Measurements from ENCODE around the gene ASIP. TPM values are rescaled to one million over a fixed set of nuclear protein-coding genes. Genes with fewer than 3 reads are reported as not detected.

ASIP gene
- total and polyA plus RNA-seq, 2 of the 13 experiments (the other 11 are each of a cell fraction or from before 2014, with no cell fraction given) = not detected

GRCh38 chr20:34246126-34246626, 5.0 kb downstream of the ASIP start:
- H3K4me1 ChIP-seq (ENCODE audit: insufficient read depth, low read length) = no peaks in the 10 kb centered on the region
- 60% methylated on average over 2 of the region's 2 CpGs for WGBS (ENCODE audit: low lambda C conversion rate)
- TF ChIP-seq ZFP37 (CRISPR knock-in tag; IDR thresholded peaks at IDR 0.05; ENCODE audit: borderline replicate concordance) = no peak
- TF ChIP-seq, protein P1, sequence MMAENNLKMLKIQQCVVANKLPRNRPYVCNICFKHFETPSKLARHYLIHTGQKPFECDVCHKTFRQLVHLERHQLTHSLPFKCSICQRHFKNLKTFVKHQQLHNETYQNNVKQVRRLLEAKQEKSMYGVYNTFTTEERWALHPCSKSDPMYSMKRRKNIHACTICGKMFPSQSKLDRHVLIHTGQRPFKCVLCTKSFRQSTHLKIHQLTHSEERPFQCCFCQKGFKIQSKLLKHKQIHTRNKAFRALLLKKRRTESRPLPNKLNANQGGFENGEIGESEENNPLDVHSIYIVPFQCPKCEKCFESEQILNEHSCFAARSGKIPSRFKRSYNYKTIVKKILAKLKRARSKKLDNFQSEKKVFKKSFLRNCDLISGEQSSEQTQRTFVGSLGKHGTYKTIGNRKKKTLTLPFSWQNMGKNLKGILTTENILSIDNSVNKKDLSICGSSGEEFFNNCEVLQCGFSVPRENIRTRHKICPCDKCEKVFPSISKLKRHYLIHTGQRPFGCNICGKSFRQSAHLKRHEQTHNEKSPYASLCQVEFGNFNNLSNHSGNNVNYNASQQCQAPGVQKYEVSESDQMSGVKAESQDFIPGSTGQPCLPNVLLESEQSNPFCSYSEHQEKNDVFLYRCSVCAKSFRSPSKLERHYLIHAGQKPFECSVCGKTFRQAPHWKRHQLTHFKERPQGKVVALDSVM (CRISPR knock-in tag; IDR thresholded peaks at IDR 0.05) = 0 out of 2 replicates have a peak, but pooled peaks have one; percentile 19
- CTCF ChIA-PET (ENCODE audit: low intra/inter-chr PET ratio, low total read pairs) = no interaction called here
- H3K79me2 ChIP-seq (ENCODE audit: insufficient read depth, low read length) = no peaks in the 10 kb centered on the region
- no peaks in the 10 kb centered on the region for H3K36me3 ChIP-seq (replicated peaks in 1 of 2; ENCODE audit: control insufficient read depth in 1 of 2, insufficient read depth in 2 of 2, low read length in 2 of 2)
- in situ Hi-C loops (cut with HindIII; ENCODE audit: extremely low pct_ligation_motif_present, low pct_unique_long_range_greater_than_20kb) (no loop called here), intact Hi-C loops (cut with micrococcal nuclease; ENCODE audit: unreplicated experiment) (no loop called here)
- no peak overlapping the region for H3K4me3 ChIP-seq (replicated peaks in 1 of 3; ENCODE audit: insufficient read depth in 1 of 3, low read depth in 2 of 3, low read length in 3 of 3)
- H3K9ac ChIP-seq (ENCODE audit: insufficient read depth, low read depth, low read length) = no peak overlapping the region
- no peaks in the 10 kb centered on the region for H4K20me1 ChIP-seq (ENCODE audit: insufficient read depth, low read length)
- no peaks in the 10 kb centered on the region for H3K9me3 ChIP-seq (ENCODE audit: low read length)
- BruUV-seq (replicated peaks) = no TSS peak
- DNase-seq (ENCODE audit: low spot score) (no peak), ATAC-seq (no peak), FAIRE-seq (no peak)
- POLR2A ChIA-PET = no interaction called here
- 0 out of 5 replicates have a peak, but pooled peaks cover 0 to 2% of the 10 kb centered on the region in 2 experiments for H3K27me3 ChIP-seq (ENCODE audit: control insufficient read depth in 1 of 2, insufficient read depth in 2 of 2, low read length in 2 of 2)
- H3K27ac ChIP-seq (ENCODE audit: extremely low read length, insufficient read depth, low read length) = no peak overlapping the region
- H3K4me2 ChIP-seq (ENCODE audit: low read depth, low read length) = no peak overlapping the region
- no peak overlapping the region for H2AFZ ChIP-seq (ENCODE audit: low read length)

- Histone ChIP-seq H3K27me3 (ENCODE audit: control insufficient read depth in 1 of 2, insufficient read depth in 2 of 2, low read length in 2 of 2) (no peaks in the 10 kb centered on the region), H3K36me3 (replicated peaks in 1 of 2; ENCODE audit: control insufficient read depth in 1 of 2, insufficient read depth in 2 of 2, low read length in 2 of 2) (no peaks in the 10 kb centered on the region), H3K4me1 (ENCODE audit: insufficient read depth, low read length) (peaks cover 3% of the 10 kb centered on the region), H3K9me3 (ENCODE audit: low read length) (no peaks in the 10 kb centered on the region), H3K9ac (ENCODE audit: insufficient read depth, low read depth, low read length) (no peak overlapping the region), H4K20me1 (ENCODE audit: insufficient read depth, low read length) (no peaks in the 10 kb centered on the region), H2AFZ (ENCODE audit: low read length) (no peak overlapping the region), H3K4me2 (ENCODE audit: low read depth, low read length) (no peak overlapping the region), H3K4me3 (replicated peaks in 1 of 3; ENCODE audit: insufficient read depth in 1 of 3, low read depth in 2 of 3, low read length in 3 of 3) (no peak overlapping the region), H3K79me2 (ENCODE audit: insufficient read depth, low read length) (no peaks in the 10 kb centered on the region), H3K27ac (ENCODE audit: extremely low read length, insufficient read depth, low read length) (no peak overlapping the region)
- FAIRE-seq = no peak
- 67% methylated on average over 6 of the region's 6 CpGs for WGBS (ENCODE audit: low lambda C conversion rate)
- intact Hi-C loops (cut with micrococcal nuclease; ENCODE audit: unreplicated experiment) (no loop called here), in situ Hi-C loops (cut with HindIII; ENCODE audit: extremely low pct_ligation_motif_present, low pct_unique_long_range_greater_than_20kb) (no loop called here)
- no peak; the same call in 2 of the 3 replicates for ATAC-seq
- POLR2A ChIA-PET = no interaction called here
- CTCF ChIA-PET (ENCODE audit: low intra/inter-chr PET ratio, low total read pairs) = no interaction called here
- DNase-seq (ENCODE audit: low spot score) = no peak
- no peak for TF ChIP-seq SRY (CRISPR knock-in tag; IDR thresholded peaks at IDR 0.05)
- TF ChIP-seq ZNF792 (CRISPR knock-in tag; IDR thresholded peaks at IDR 0.05) = no peak
- no peak for TF ChIP-seq ISL2 (CRISPR knock-in tag; IDR thresholded peaks at IDR 0.05)
- no peak for TF ChIP-seq BHLHE40 (IDR thresholded peaks at IDR 0.05; ENCODE audit: low read length)
- no peak for TF ChIP-seq ZNF883 (CRISPR knock-in tag; IDR thresholded peaks at IDR 0.05; ENCODE audit: not compliant biosample characterization)
- TF ChIP-seq, protein P2, sequence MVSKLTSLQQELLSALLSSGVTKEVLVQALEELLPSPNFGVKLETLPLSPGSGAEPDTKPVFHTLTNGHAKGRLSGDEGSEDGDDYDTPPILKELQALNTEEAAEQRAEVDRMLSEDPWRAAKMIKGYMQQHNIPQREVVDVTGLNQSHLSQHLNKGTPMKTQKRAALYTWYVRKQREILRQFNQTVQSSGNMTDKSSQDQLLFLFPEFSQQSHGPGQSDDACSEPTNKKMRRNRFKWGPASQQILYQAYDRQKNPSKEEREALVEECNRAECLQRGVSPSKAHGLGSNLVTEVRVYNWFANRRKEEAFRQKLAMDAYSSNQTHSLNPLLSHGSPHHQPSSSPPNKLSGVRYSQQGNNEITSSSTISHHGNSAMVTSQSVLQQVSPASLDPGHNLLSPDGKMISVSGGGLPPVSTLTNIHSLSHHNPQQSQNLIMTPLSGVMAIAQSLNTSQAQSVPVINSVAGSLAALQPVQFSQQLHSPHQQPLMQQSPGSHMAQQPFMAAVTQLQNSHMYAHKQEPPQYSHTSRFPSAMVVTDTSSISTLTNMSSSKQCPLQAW (CRISPR knock-in tag; IDR thresholded peaks at IDR 0.05) = no peak
- TF ChIP-seq NR2C2 (CRISPR knock-in tag; IDR thresholded peaks at IDR 0.05; ENCODE audit: borderline replicate concordance) = no peak
- TF ChIP-seq DRAP1 (CRISPR knock-in tag; IDR thresholded peaks at IDR 0.05) = no peak
- no TSS peak for BruUV-seq (replicated peaks)
Observed at GRCh38 chr20:34249291-34249690, 8.1 kb downstream of the ASIP start.

Measured in HepG2 (cell line).